Skeletal muscle tissue (tissue), 4 donors: ENCODE results near the gene PRTN3. TPM values are rescaled to one million over a fixed set of nuclear protein-coding genes. Genes with fewer than 3 reads are reported as not detected.
A peak's percentile ranks its signal among the peaks of the same experiment; 100 is the strongest.

Experiments
- H3K27ac ChIP-seq: one replicate; pipeline ENCODE4 v1.7.0; 2013; ENCODE audit warnings: mild to moderate bottlenecking, low read depth, low read length, inconsistent platforms
- H3K27me3 ChIP-seq, 3 donors: one replicate each; pipeline ENCODE4 v1.7.0; 2013; ENCODE audit warnings: low read length in 3 of 3; ENCODE audit not compliant: control insufficient read depth in 3 of 3, insufficient read depth in 3 of 3
- H3K36me3 ChIP-seq, 3 donors: one replicate each; pipeline ENCODE4 v1.7.0; 2013; ENCODE audit warnings: low read length in 3 of 3; ENCODE audit not compliant: control insufficient read depth in 3 of 3, insufficient read depth in 3 of 3
- H3K4me1 ChIP-seq, 3 donors: one replicate each; pipeline ENCODE4 v1.7.0; 2013; ENCODE audit warnings: low read length in 3 of 3, mild to moderate bottlenecking in 3 of 3; ENCODE audit not compliant: control insufficient read depth in 3 of 3, insufficient read depth in 3 of 3
- H3K4me3 ChIP-seq, 3 donors: one replicate each; pipeline ENCODE4 v1.7.0; 2013; ENCODE audit warnings: low read length in 3 of 3
- H3K9ac ChIP-seq, 3 donors: one replicate each; pipeline ENCODE4 v1.7.0; 2013; ENCODE audit warnings: low read length in 3 of 3, mild to moderate bottlenecking in 3 of 3, moderate library complexity in 2 of 3, low read depth in 1 of 3
- H3K9me3 ChIP-seq, 3 donors: one replicate each; pipeline ENCODE4 v1.7.0; 2013; ENCODE audit warnings: low read length in 3 of 3; ENCODE audit not compliant: control insufficient read depth in 3 of 3
- total RNA-seq: library from RNA; depleted of rRNA; stranded (reverse); fragments of >200 nt; gene quantifications from one replicate; pipeline ENCODE4 v1.2.3, GENCODE V29; 2014
- donor health status: Osteomylitis.

The PRTN3 gene
- total RNA-seq, 1 donor from 2014 or later = 4.7 TPM

- Histone ChIP-seq H3K9me3 (no peaks in the 10 kb centered on the region), H3K27ac (peak overlapping the region; percentile 77), H3K36me3 (peaks cover 6 to 9% (median 6%) of the 10 kb centered on the region in 3 donors), H3K27me3 (no peaks in the 10 kb centered on the region), H3K4me3 (peak overlapping the region; percentile 74 to 93 (median 81)), H3K9ac (peak overlapping the region; percentile 81 to 88 (median 88)), H3K4me1 (peaks cover 57 to 65% (median 57%) of the 10 kb centered on the region in 3 donors)
Measured at GRCh38 chr19:797528-798414, 43.0 kb upstream of the PRTN3 start.

GRCh38 chr19:798415-799075, 42.3 kb upstream of the PRTN3 start:
- Histone ChIP-seq H3K27ac (peak overlapping the region; percentile 77), H3K9me3 (no peaks in the 10 kb centered on the region), H3K4me3 (peak overlapping the region; percentile 74 to 93 (median 81)), H3K9ac (peak overlapping the region; percentile 81 to 88 (median 88)), H3K4me1 (peaks cover 64 to 72% (median 65%) of the 10 kb centered on the region in 3 donors), H3K36me3 (peaks cover 8 to 9% (median 9%) of the 10 kb centered on the region in 3 donors), H3K27me3 (no peaks in the 10 kb centered on the region)

- Histone ChIP-seq H3K27ac (peak overlapping the region; percentile 77), H3K4me1 (peaks cover 67 to 80% (median 68%) of the 10 kb centered on the region in 3 donors)
Measured at GRCh38 chr19:799076-799881, 41.5 kb upstream of the PRTN3 start.

GRCh38 chr19:800360-801029, 40.3 kb upstream of the PRTN3 start:
- H3K9me3 ChIP-seq = no peaks in the 10 kb centered on the region
- peak overlapping the region; percentile 51 to 61 (median 59) for H3K4me3 ChIP-seq
- peak overlapping the region; percentile 44 for H3K27ac ChIP-seq
- no peaks in the 10 kb centered on the region for H3K27me3 ChIP-seq
- peak overlapping the region; percentile 62 to 76 (median 70) for H3K9ac ChIP-seq
- H3K4me1 ChIP-seq = peaks cover 62 to 74% (median 64%) of the 10 kb centered on the region in 3 donors
- peaks cover 23 to 28% (median 28%) of the 10 kb centered on the region in 3 donors for H3K36me3 ChIP-seq

More at GRCh38 chr19:799076-799881, 41.5 kb upstream of the PRTN3 start:
- H3K9ac ChIP-seq = peak overlapping the region; percentile 81 to 88 (median 88)
- peak overlapping the region; percentile 74 to 93 (median 81) for H3K4me3 ChIP-seq
- H3K9me3 ChIP-seq = no peaks in the 10 kb centered on the region
- H3K27me3 ChIP-seq = no peaks in the 10 kb centered on the region
- H3K36me3 ChIP-seq = peaks cover 12 to 16% (median 16%) of the 10 kb centered on the region in 3 donors

GRCh38 chr19:801030-801860, 39.6 kb upstream of the PRTN3 start:
- Histone ChIP-seq H3K36me3 (peaks cover 28 to 32% (median 30%) of the 10 kb centered on the region in 3 donors), H3K27me3 (no peaks in the 10 kb centered on the region), H3K4me3 (peak overlapping the region; percentile 56 to 61 (median 59)), H3K9me3 (no peaks in the 10 kb centered on the region), H3K9ac (peak overlapping the region; percentile 50 to 76 (median 61)), H3K27ac (peak overlapping the region; percentile 62), H3K4me1 (peaks cover 55 to 66% (median 57%) of the 10 kb centered on the region in 3 donors)

- Histone ChIP-seq H3K9ac (peak overlapping the region; percentile 20 to 76 (median 50)), H3K4me3 (peak overlapping the region; percentile 56 to 61 (median 59)), H3K36me3 (peaks cover 35 to 38% (median 36%) of the 10 kb centered on the region in 3 donors), H3K9me3 (no peaks in the 10 kb centered on the region), H3K27me3 (no peaks in the 10 kb centered on the region), H3K4me1 (peaks cover 55 to 61% (median 56%) of the 10 kb centered on the region in 3 donors), H3K27ac (peak overlapping the region; percentile 62)
Measured at GRCh38 chr19:801861-802497, 38.8 kb upstream of the PRTN3 start.

GRCh38 chr19:802498-803098, 38.2 kb upstream of the PRTN3 start:
- Histone ChIP-seq H3K9ac (peak overlapping the region; percentile 20 to 76 (median 50)), H3K4me1 (peaks cover 55 to 61% (median 56%) of the 10 kb centered on the region in 3 donors), H3K27ac (peak overlapping the region; percentile 62), H3K36me3 (peaks cover 41 to 44% (median 42%) of the 10 kb centered on the region in 3 donors), H3K27me3 (no peaks in the 10 kb centered on the region), H3K4me3 (peak overlapping the region; percentile 23 to 61 (median 59)), H3K9me3 (no peaks in the 10 kb centered on the region)

GRCh38 chr19:803099-803561, 37.7 kb upstream of the PRTN3 start:
- peak overlapping the region in 1 of 3 donors; percentile 76 for H3K9ac ChIP-seq
- H3K36me3 ChIP-seq = peaks cover 46 to 49% (median 47%) of the 10 kb centered on the region in 3 donors
- peaks cover 55 to 61% (median 56%) of the 10 kb centered on the region in 3 donors for H3K4me1 ChIP-seq
- no peaks in the 10 kb centered on the region for H3K27me3 ChIP-seq
- H3K27ac ChIP-seq = peak overlapping the region; percentile 62
- no peaks in the 10 kb centered on the region for H3K9me3 ChIP-seq
- peak overlapping the region in 1 of 3 donors; percentile 59 for H3K4me3 ChIP-seq
